ENCODE measurements around the gene PI16.

The PI16 gene
- total RNA-seq = 2.1 to 2.6 reads per million in 2 donors

DNA sequence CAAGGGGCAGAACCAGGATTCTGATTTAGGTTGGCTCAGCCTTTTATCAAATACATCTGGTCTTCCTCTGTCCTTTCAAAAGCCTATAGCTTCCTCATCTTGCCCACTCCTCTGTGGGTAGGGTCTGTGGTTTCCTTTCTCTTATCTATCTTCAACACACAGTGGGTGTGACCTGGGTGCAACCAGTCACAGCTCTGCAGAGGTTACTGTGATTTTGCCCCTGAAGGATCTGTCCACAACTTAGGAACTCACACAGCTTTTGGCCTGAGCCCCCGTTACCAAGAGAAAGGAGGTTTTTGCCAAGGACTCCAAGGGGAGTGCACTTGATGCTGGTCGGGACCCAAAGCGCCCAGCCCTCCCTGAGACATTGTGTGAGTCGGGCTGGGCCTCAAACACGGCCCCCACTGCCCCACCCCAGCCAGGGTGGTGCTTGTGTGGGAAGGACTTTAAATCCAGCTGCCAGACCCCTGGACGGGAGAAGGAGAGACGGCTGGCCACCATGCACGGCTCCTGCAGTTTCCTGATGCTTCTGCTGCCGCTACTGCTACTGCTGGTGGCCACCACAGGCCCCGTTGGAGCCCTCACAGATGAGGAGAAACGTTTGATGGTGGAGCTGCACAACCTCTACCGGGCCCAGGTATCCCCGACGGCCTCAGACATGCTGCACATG lies at the start of gene PI16:
Gene PI16 (plus strand): TSS at position 477 of the 670 bp plus-strand sequence. CDS start 23 bp downstream, at position 500.
- no peak for DNase-seq

DNA sequence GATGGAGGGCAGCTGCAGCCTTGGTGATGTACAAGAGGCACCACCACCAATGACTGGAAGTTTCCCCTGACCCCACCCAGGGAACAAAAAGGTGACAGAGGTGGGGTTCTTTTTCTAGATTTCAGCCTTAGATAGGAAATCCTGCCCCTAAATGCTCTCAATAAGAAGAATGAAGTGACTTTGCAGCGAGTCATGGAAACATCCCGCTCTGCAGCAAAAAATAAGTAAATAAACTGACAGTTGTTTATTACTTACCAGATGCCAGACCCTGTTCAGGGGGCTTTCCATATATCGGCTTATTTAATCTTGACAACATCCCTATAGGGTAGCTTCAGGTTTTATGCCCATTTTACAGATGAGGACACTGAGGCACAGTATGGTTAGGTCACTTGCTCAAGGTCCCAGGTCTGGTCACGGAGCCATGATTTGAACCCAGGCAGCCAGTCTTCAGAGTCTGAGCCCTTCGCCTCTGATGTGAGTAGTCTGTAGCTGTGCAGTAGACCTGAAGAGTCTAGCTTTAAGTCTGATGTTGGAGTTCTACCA lies 49.6 kb upstream of the PI16 start:
- DNase-seq = no peak

DNA sequence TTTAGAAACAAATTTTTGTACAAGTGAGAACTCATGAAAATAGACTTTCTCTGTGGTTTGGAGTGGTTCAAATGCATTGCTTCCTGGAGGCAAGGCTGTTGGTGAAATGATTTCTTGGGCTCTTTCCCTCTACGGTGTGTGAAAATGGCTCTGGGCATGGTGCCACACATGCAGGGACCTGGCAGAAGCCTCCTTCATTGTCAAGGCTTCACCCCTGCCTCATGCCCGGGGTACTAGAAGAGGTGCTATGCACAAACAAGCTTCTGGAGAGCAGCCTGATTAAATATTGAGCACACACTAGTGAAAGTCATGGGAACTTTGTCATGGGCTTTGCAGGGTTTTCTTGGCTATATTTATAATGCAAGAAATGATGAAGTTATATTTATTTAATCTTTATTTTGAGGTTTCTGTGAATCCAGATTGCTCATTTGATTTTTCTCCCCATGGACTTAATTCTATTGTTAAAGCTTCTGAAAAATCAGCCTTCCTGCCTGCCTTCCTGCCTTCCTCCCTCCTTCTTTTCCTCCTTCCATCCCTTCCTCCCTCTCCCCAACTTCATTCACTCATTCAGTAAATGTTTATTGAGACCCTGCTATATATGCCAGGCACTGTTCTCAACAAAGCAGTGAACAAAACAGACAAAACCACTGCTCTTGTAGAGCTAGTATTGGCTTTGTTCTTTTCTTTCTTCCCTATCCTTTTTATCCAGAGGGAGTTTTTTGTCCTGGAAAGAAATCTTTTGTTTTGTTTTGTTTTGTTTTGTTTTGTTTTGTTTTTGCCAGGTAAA lies 47.8 kb upstream of the PI16 start:
- DNase-seq = no peak

- no peak for DNase-seq
Measured at GRCh38 chr6:36907781-36908180, 46.8 kb upstream of the PI16 start.

DNA sequence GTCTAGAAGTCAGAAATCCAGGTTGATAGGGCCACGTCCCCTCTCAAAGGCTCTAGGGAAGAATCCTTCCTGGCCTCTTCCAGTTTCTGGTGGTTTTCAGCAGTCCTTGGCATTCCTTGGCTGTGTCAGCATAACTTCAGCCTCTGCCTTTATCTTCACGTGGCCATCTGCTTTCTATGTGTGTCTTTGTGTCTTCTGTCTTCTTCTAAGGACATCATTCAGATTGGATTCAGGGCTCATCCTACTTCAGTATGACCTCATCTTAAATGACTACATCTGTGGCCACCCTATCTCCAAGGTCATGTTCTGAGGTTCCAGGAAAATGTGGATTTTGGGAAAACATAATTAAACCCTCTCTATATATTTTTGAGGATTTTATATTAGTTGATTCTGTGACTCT lies 45.8 kb upstream of the PI16 start:
- DNase-seq = no peak

DNA sequence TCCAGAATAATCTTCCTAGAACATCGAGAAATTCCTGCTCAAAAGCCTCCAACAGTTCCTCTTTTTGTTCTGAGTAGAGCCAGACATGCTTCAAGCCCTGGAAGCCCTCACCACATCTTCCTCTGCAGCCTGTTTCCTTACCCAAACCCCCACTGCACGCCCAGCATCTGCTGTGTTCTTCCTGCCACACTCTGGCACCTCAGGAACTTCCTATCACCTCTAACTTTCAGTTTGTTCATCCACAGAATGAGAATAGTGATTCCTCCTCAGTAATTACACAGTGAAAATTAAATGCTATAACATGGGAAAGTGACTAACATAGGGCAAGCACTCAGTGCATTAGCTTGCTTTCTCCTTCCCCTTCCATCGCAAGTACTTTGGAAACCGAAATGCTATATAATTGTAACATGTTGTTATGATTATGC lies 42.5 kb upstream of the PI16 start:
- no peak for DNase-seq

GRCh38 chr6:36912586-36912985 lies 42.0 kb upstream of the PI16 start:
- DNase-seq = no peak

DNA sequence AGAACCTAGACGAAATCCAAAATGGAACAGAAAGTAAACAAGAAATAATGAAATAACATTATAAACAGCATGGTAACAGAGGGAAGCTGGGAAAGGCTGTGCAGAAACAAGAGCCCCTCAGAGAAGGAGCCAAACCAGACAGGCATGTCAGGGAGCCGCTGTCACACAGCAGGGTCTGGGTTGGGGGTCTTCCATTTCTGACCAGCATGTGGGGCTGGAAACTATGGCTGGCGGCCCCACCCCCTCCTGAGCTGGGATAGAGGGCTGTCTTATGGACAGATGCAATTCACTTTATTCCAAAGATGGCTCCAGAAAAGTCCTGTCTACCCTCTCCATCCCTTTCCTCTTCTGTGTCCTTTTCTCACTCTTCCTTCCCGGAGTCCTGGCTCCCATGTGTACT lies 41.5 kb upstream of the PI16 start:
- no peak for DNase-seq

- no peak for DNase-seq
Measured at GRCh38 chr6:36914227-36914794, 40.2 kb upstream of the PI16 start.

GRCh38 chr6:36915599-36915998 lies 38.9 kb upstream of the PI16 start:
- DNase-seq = no peak

DNA sequence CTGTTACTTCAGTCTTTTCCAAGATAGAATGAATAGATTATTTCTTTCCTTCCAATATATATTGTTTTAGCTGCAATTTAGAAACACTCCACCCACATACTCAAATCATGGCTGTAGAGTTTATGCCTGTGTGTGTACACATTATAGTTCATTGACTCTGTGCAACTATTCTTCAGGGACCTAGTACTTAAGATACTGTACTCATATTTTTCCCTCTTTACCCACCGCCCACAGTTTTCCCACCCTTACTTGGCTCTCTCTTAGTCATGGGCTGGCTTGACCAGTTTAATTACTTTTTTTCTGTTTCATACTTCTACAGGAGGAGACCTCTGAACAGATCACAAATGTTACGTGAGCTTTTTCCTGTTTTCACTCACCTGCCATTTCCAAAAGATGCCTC lies 38.4 kb upstream of the PI16 start:
- DNase-seq = no peak

GRCh38 chr6:36917541-36918193 lies 36.9 kb upstream of the PI16 start:
- no peak for DNase-seq

GRCh38 chr6:36920049-36920448 lies 34.5 kb upstream of the PI16 start:
- no peak for DNase-seq

DNA sequence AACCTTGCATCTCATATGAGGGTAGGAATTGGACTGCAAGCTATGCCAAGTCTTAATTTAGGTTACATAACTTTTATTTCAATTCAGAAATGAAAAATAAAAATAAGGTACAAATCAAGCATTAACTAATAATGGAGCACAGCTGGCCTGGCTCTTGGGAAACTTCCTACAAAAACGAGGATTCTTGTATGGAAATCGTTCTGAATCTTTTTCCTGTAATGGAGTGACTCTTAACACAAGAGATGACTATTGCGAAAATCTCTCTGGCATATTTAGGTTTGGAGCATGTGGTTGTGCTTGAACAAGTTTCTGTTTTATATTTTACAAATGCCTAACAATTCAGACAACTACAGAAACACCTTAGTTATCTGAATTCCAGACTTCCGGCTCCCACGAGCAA lies 34.0 kb upstream of the PI16 start:
- DNase-seq = no peak

- no peak for DNase-seq
Measured at GRCh38 chr6:36924131-36924530, 30.4 kb upstream of the PI16 start.

DNA sequence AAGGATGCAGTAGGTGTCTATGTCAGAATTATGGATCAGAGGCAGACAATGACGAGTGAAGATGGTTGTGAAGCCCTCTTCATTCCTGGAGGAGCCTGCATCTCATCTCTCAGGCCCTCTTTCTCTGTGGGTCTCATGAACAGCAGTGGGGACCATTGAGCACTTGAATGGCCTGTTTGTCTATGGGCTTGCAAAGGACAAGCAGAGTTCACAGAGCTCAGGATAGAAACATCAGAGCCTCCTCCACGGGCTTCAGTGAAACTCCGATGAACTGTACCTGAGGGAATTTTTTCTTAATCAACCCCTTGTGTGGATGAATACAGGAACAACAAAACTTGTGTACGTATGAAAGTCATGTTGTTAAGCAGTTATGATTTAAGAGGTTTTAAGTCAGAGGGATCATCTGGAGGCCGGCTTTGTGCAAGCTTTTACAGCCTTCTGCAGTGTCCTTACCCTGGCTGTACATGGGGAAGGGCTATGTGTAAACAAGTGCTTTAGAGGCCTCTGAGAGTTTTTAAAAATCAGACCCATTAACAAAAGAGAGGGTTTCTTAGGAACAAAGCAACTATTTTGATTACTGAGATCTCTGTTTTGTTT lies 29.7 kb upstream of the PI16 start:
- DNase-seq = no peak

DNA sequence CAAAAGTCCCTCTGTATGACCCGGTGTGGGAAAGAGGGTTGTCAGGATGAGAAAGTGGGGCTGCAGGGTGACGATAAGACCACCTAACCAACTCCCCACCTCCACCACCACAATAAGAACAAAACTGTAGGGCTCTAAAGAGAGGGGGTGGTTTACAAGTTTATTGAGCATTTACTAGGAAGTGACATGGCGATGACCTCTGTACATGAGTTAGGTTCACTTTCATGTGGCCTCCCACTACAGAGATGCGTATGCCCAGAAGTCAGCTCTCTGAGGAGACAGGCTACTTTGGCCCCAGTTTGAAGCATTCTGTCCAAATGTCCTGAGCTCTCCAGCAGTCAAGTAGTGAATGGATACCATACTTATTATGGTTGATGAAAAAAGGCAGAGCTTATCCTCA lies 28.7 kb upstream of the PI16 start:
- no peak for DNase-seq

GRCh38 chr6:36926708-36927513 lies 27.6 kb upstream of the PI16 start:
- DNase-seq = no peak

- DNase-seq = no peak
Measured at GRCh38 chr6:36927691-36928546, 26.6 kb upstream of the PI16 start.

GRCh38 chr6:36928547-36928918 lies 26.0 kb upstream of the PI16 start:
- DNase-seq = no peak

GRCh38 chr6:36929152-36929551 lies 25.4 kb upstream of the PI16 start:
- no peak for DNase-seq
